SK-N-SH (cell line): ENCODE data around the gene GRM7.

Experiments
- EP300 ChIP-seq, 2 experiments: IDR thresholded peaks; 2 replicates each; pipeline versions ENCODE4 v1.4.0 to v1.6.1; 2012; ENCODE audit warnings: borderline replicate concordance in 1 of 2, low read depth in 1 of 2, low read length in 1 of 2
- GABPA ChIP-seq: IDR thresholded peaks from 2 replicates; pipeline ENCODE4 v1.4.0; 2012; ENCODE audit warnings: low read depth, mild to moderate bottlenecking
- IRF3 ChIP-seq: fragments of 150-350 bp; IDR thresholded peaks from 2 replicates; pipeline ENCODE4 v1.6.1; 2016; ENCODE audit warnings: mild to moderate bottlenecking, low read depth, low read length
- MEF2A ChIP-seq: IDR thresholded peaks from 2 replicates; pipeline ENCODE4 v1.4.0; 2012; ENCODE audit warnings: low read depth, borderline replicate concordance
- NRF1 ChIP-seq: IDR thresholded peaks from 2 replicates; pipeline ENCODE4 v1.6.1; 2012; ENCODE audit warnings: low read depth, mild to moderate bottlenecking, low read length
- TF ChIP-seq, protein P1 (sequence below): fragments of 200-600 bp; sonication (generic); IDR thresholded peaks from 2 replicates; pipeline ENCODE4 v1.6.1; 2017; ENCODE audit warnings: antibody characterized with exemption, mild to moderate bottlenecking, moderate library complexity

GRCh38 chr3:7194071-7194835 is 333.3 kb downstream of the GRM7 start:
- TF ChIP-seq IRF3: no peak
- no peak for TF ChIP-seq GABPA
- no peak for TF ChIP-seq NRF1
- no peak for TF ChIP-seq EP300 (IDR thresholded peaks at IDR 0.05; ENCODE audit: borderline replicate concordance in 1 of 2, low read depth in 1 of 2, low read length in 1 of 2)
- TF ChIP-seq, protein P1, sequence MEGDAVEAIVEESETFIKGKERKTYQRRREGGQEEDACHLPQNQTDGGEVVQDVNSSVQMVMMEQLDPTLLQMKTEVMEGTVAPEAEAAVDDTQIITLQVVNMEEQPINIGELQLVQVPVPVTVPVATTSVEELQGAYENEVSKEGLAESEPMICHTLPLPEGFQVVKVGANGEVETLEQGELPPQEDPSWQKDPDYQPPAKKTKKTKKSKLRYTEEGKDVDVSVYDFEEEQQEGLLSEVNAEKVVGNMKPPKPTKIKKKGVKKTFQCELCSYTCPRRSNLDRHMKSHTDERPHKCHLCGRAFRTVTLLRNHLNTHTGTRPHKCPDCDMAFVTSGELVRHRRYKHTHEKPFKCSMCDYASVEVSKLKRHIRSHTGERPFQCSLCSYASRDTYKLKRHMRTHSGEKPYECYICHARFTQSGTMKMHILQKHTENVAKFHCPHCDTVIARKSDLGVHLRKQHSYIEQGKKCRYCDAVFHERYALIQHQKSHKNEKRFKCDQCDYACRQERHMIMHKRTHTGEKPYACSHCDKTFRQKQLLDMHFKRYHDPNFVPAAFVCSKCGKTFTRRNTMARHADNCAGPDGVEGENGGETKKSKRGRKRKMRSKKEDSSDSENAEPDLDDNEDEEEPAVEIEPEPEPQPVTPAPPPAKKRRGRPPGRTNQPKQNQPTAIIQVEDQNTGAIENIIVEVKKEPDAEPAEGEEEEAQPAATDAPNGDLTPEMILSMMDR: no peak
- TF ChIP-seq MEF2A: no peak
